Fibroblast of mammary gland (primary cell): ENCODE results near the gene PLXNC1.

ENCODE experiments used
- DNase-seq: peaks from one replicate; pipeline ENCODE4 v3.0.0-alpha.2; 2010; ENCODE audit warnings: low read depth
- H3K4me3 ChIP-seq: 2 replicates; pipeline ENCODE4 v1.5.1; 2011; ENCODE audit warnings: low read depth, mild to moderate bottlenecking, low read length, moderate library complexity; ENCODE audit not compliant: control insufficient read depth
- CTCF ChIP-seq: conservative IDR thresholded peaks from 2 replicates; pipeline ENCODE4 v1.5.1; 2011; ENCODE audit warnings: low read depth, low read length, inconsistent platforms; ENCODE audit not compliant: control insufficient read depth, insufficient read depth

PLXNC1 gene

GRCh38 chr12:94184995-94185719 is 36.8 kb downstream of the PLXNC1 start:
- no peak for DNase-seq
- TF ChIP-seq CTCF: no peak
- H3K4me3 ChIP-seq: no peak overlapping the region

- DNase-seq: no peak
- no peak for TF ChIP-seq CTCF
- H3K4me3 ChIP-seq: no peak overlapping the region
Observed at GRCh38 chr12:94185801-94186200, 37.4 kb downstream of the PLXNC1 start.

GRCh38 chr12:94186278-94187241 is 38.2 kb downstream of the PLXNC1 start:
- peak; percentile 55 for DNase-seq
- peak overlapping the region; percentile 29 for H3K4me3 ChIP-seq
- TF ChIP-seq CTCF: no peak

- peak overlapping the region; percentile 29 for H3K4me3 ChIP-seq
- no peak for TF ChIP-seq CTCF
- DNase-seq: peak; percentile 47
Observed at GRCh38 chr12:94187361-94187760, 39.0 kb downstream of the PLXNC1 start.

- DNase-seq: no peak
- H3K4me3 ChIP-seq: no peak overlapping the region
- TF ChIP-seq CTCF: no peak
Observed at GRCh38 chr12:94190623-94191022, 42.2 kb downstream of the PLXNC1 start.

- no peak overlapping the region for H3K4me3 ChIP-seq
- TF ChIP-seq CTCF: no peak
Observed at GRCh38 chr12:94191023-94191422, 42.6 kb downstream of the PLXNC1 start.

More at GRCh38 chr12:94191023-94191422, 42.6 kb downstream of the PLXNC1 start:
- DNase-seq: no peak
